Fibroblast of the conjunctiva (primary cell): ENCODE results near the gene CDPF1.

Experiments used
- DNase-seq: peaks from one replicate; pipeline ENCODE4 v3.0.0-alpha.2; 2010; ENCODE audit warnings: low read depth

CDPF1 gene

DNA sequence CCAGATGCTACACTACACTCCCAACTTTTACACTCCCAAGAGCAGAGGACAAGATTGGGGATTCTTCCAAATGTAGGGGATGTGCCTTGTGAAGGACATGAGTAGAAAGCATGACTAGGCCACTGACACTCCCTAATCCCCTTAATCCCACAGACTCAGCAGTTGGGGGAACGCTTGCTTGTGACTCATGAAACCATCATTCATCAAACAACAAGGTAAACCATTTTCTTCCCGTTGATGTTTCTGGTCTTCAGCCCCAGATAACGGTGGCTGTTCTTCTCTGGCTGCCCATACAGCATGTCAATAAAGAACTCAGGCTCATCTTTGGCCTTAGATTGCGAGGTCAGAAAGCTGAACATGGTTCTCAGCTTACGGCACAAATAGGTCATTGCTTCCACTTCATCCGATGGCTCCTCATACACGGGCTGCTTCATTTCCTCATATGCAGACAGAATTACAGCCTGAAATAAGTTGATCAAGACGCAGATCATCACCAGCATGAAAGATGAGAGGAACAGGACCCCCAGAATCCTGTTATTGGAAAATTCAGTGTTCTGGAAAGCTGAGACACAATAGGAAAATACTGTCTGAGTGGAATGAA lies 6.4 kb upstream of the CDPF1 start:
- DNase-seq: no peak

DNA sequence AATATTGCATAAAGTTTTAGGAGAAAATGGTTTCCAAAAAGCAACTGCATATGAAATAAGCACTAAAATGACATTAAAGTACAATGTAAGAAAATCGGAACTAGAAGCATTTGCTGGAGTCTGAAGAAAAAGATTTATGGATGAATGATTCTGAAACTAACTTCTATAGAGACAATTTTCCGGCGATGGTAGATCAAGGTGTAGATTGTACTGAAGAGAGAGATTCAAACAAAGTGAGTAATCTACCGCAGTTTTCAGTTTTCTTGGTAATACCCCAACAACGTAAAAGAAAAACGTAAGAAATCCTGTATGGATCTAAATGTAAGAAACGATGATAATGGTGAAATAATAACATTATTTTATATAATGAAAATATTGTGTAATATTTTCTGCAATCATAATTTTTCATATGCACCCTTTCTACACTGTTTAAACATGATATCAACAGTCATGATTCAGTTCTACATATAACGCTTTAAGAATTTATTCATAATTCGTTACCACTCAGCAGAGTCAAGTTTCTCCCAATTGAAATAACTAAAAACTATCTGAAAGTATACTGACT lies 1.8 kb upstream of the CDPF1 start:
- no peak for DNase-seq

DNA sequence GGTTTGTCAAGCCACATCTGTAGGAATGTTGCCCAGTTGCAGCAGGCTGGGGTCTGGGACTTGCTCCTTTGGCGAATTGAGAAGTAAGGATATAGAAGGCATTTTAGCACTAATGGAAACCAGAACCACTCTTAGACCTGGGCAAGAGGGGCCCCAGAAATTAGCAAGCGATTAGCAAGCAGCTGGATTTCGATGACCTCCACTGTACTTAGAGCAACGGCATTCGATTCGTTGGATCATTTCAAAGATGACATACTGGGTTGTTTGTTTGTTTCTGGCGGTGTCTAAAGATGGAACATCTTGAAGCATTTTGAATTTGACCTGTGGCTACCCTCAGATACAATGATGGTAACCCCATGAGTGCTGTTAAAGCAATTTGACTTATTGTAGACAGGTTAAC lies 1.2 kb upstream of the CDPF1 start:
- no peak for DNase-seq

DNA sequence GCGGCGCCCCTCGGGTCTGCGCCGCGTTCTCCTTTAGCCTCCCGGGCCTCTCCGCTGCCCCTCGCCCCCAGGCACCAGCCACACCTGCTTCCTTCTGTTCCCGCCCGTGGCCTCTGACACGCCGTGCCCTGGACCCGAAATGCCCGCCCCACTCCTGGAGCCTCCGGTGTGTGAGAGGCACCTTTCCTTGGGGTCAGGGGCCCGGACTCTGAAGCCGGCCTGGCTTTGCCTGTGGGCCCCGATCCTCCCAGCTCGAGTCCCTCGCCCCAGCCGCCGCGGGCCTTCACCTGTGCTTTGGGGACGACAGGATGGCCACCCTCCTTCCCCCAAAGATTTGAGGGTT lies 661 bp upstream of the CDPF1 start:
- no peak for DNase-seq

DNA sequence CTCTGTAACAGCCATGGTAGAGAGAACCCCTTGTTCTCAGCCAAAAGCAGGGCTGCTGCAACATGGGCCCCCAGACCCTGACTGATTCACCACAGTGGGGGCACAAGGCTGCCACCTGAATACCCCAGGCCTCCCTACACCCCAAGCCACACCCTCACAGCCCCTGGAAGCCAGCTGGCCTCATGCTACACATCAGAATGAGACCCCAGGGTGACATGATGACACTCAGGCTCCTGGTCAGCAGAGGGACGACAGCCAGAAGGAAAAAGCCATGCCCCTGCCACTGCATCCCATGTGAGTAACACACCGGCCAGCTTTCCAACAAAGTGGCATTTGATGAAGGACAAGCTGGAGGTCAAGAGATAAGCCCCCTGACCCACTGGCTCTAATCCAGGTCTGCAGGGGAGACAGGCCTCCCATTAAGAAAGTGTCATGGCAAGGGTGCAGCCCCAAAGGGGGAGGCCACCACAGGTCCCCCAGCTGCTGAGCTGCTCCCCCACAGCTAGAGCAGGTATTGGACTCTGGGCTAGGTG lies 2.6 kb downstream of the CDPF1 start:
- no peak for DNase-seq

DNA sequence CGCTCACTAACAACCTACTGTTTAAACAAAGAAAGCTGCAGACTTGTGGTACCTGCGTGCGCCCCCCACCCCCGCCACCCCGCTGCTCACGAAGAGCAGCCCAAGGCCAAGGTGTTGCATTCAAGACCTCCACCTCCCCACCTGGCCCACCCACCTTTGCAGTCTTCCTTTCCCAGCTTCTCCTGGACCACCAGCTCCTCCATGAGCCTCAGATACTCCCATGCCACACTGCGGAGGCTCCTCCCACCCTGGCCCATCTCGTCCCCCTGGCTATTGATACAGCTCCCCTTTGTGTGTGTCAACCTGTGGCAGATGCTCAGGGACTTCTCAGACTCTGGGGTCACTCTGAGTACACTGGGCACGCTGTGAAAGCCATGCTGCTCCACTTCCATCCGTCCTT lies 3.9 kb downstream of the CDPF1 start:
- DNase-seq: no peak

DNA sequence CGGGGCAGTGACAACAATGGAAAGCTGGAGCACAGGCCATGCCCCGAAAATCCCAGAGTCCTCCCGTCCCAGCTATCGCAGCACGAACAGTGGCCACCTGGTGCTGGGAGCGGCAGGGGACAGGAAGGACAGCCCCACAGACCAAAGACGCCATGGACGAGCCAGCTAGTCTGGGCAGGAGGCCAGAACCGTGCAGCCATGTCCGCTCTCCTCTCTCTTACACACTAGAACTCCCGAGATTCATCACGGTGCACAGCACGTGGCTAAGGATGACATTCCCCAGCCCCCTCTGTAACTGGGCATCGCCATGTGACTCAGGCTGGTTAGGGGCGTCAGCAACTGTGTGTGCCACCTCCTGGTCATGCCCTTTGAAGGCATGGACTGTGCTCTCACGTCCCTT lies 4.6 kb downstream of the CDPF1 start:
- DNase-seq: no peak

DNA sequence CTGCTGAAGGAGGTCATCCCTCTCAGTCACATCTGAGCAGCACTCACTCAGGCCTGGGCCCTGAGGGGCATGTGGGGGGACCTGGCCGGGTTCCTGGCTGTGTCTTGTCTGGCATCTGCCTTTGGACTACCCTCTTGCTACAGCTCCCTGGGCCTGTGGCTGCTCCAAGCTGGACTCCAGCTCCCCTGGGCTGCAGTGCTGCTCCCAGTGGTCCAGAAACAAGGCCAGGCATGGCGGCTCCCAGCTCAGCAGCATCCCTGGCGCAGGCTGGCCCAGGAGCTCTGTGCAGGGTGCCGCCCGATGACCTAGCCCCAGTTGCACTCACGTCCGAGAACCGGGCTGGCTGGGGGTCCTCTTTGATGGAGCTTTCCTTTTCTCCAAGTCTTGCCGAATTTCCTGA lies 5.3 kb downstream of the CDPF1 start:
- DNase-seq: no peak

DNA sequence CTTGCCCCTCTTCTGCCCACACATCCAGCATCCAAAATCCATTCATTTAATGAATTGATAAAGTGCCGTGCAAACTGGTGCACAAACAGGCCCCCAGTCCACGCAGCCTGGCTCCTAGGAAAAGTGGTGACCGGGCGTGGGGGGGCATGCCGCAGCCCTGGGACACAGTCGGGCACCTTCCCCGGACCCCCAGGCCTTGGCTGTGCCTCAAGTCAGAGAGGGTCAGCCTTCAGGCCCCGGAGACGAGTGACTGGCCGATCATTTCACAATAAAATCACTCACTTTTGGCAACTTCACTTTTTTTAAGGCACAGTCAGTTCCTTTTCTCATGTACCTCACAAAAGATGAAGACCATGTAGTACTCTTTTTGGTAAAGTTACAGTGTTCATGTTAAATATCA lies 8.0 kb downstream of the CDPF1 start:
- no peak for DNase-seq

DNA sequence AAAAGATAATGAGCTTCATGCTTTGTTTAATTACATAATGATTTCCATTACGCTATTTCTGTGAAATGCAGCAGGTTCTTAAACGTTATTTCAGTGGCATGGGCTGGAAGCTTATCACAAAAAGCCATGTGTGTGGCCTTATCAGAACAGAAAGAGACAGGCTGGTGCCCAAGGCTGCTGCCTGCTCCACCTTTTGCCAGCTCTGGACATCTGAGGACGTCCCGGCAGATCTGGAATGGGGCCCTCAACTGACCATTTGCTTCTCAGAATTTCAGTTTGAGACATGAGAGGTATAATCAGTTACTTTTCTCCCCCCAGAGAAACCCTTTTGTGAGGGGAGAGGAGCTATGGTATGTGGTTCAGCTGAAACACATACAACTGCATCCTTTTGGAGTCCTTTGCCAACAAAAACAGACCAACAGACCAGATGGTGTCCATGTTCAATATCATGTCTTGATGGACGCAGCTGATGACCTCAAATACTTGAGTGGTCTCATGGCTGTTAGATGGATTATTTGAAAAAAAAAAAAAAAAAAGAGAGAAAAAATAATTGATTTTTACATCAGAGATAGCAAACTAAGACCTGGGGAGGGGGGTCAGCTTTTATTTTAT lies 8.6 kb downstream of the CDPF1 start:
- DNase-seq: no peak

DNA sequence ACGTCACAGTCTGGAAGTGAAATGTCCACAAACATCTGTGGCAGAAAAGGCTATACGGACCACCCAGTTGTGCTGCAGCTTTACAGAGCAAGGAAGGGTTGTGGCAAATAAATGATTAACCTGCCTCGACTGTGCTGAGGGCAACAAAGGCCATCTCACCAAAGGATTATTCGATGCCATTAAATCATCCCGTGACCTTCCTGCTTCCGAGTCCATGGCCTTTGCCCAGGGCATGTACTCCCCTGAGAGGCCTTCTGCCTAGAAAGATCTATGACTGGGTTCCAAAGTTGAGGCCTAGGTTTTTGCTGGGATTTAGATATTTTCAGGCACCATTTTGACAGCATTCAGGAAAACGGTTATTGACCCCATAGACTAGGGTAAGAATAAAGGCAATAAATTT lies 9.2 kb downstream of the CDPF1 start:
- no peak for DNase-seq

DNA sequence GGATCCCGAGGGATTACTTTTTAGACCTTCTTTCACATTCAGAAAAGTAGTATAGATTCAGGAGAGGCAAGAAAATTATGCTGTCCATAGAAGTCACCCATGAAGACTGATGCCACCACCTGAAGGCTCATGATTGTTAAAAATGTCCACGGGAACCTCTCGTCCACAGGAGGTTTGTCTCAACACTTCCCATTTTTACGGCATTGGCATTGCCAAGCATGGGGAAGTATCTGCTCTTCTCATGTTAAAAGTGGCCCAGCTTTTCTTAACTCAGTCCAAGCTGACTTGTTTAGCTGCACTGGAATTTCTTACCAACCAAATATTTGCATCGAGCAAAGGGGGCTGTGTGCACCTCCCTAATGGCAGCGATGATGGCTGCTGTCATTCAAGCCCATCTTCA lies 9.6 kb downstream of the CDPF1 start:
- no peak for DNase-seq

DNA sequence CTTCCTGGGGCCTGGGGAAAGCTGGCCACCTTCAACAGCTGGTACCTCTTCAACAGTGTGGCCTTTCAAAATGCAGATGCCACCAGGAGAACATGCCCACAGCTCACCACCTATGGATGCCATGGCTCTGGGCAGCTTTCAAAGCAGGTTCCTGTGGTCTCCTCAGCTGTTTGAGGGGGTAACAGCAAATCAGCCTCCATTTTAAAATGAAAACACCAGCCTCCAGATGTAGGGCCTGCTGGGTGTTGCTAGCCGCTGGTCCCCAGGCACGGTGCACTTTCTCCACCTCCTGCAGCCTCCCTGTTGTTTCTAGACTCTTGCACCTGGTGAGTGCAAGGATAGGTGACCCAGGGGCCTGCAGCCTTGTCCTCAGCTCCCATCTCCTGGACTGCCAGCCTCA lies 10.0 kb downstream of the CDPF1 start:
- no peak for DNase-seq

DNA sequence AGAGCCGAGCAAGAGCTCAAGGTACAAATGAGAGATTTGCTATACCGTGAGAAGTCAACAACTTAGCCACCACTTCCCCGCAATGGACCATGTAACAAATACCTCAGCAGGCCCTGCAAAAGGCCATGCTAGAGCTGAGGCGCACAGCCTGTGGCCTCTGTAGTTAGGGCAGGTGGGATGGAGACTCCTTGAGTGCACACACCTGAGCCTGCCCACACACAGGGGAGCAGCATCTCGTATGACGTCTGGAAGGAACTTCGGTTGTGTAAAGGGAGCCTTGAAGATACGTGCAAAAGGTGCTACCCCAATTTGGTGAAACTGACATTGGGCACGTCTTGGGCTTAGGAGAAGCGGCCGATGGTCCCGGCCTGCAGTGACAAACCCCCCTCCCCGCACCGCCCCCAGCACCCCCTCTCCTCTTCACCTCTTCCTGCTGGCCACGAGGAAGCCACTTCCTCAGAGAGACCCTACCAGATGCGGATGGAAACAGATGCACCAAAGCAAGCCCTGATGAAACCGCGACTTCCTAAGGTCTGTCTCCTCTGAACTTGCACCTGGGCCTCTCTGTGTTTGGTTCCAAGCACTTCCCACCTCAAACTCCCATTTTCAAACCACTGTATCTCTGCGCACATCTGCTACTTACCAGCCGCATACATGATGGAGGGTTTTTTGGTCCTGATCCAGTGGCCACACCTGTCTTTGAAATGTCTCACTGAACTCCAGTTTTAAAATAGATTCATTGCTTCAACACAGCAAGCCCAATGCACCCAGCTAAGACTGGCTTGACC lies 10.6 kb downstream of the CDPF1 start:
- no peak for DNase-seq

DNA sequence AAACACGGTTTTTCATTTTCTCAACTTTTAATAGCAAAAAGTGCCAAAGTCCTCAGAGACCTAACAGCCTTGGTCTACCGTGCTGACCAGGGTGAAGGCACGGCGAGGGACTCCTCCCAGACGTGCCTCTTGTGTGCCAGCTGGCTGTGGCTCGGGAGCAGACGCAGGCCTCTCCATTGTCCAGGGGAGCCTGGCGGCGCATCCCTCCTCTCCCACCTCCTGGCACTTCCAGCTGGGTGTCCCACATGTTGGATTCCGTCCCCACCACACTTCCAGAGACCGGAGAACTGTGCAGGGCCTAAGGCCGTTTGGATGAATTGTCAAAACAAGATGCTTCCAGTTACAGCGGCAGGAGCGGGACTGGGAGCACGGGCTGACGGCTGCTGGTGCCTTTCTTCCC lies 11.6 kb downstream of the CDPF1 start:
- DNase-seq: no peak

DNA sequence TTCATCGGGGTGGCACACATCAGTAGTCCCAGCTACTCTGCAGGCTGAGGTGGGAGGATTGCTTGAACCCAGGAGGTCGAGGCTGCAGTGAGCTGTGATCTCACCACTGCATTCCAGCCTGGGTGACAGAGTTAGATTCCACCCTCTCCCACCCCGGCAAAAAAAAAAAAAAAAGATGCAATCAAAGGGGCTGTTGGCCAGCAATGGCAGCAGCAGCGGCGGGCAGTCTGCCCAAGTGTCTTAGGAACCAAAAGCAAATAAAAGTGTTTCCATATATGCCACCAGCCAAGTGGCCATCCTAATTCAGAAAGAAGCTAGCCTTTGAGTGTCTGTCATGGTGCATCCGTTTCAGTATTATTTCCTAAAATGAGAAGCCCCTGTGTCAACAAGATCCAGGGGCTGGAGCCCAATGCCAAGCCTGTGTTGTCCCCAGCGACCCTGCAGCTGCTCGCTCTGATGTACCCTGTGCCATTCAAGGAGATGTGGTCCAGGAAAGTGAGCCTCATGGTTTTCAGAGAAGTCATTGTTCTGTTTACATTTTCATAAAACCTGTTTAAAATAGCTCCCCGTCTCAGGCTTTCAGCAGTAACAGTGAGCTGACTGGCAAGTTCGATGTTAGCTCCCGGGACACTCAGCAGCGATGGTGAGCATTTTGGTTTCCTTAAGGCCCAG lies 12.5 kb downstream of the CDPF1 start:
- no peak for DNase-seq

DNA sequence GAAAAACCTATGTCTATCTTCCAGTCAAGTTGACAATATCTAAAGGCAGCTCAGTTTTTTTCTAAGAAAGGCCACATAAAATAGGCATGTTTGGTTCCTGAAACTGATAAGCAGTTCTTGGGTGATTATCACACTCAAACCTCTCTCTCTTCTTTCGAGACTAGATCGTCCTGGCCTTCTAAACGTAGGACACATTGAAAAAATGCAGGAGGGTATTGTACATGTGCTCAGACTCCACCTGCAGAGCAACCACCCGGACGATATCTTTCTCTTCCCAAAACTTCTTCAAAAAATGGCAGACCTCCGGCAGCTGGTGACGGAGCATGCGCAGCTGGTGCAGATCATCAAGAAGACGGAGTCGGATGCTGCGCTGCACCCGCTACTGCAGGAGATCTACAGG lies 15.1 kb downstream of the CDPF1 start:
- no peak for DNase-seq

DNA sequence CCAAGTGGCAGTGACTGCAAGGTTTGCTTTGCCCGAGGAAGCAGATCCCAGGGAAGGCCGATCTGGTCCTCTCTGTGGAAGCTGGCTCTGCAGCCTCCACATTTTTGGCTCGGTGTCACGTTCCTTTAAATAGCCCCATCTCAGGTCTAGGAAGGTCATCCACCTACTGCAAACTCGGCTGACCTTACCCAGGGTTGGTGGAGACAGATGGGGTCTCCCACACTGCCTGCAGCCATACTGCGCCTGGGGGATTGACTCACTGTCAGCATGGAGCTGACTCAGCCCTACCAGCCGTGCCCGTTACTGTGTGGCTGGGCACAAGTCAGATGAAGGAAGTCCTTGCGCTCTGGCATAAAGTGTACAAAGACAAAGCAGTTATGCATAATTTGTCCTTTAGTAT lies 16.9 kb downstream of the CDPF1 start:
- no peak for DNase-seq

DNA sequence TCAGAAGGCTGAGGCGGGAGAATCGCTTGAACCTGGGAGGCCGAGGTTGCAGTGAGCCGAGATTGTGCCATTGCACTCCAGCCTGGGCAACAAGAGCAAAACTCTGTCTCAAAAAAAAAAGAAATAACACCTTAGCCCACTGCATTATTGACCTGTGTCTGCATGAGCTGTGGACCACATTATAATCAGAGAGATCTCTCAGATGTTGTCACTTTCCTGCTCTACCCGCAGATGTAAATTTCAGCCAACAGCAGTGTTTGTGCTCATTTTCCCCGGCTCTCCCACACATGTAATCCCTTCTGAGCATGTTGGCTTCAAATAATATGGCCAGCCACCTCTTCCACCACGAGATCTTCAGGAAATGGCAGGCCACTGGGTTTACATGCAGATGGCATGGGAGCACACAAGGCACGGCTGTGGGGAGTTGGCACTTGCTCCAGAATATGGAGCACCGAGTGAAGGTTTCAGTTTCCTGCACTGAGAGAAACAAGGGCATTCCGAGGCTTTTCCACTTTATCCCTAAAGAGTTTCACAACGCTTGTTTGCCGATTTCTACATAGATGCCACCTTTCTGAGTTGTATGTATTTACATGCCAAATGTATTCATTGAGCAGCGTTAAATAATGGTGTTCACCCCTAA lies 19.7 kb downstream of the CDPF1 start:
- DNase-seq: no peak

DNA sequence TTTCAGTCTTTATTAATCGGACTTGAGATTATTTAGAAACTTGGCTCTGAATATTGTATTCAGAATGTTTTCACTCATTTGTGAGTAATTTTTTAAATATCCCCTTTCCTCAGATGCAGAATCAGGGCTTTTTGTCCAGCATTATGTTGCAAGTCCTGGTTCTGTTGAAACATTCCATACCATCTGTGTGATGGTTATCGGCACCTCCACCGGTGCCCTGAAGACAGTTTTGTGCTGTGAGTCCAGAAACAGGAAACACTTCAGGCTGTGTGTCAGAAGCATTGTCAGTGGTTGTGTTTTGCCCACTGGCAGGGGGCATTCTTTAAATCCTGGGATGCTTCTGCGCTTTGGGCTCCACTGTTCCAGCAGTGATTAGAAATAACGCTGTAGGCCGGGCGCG lies 20.4 kb downstream of the CDPF1 start:
- no peak for DNase-seq

DNA sequence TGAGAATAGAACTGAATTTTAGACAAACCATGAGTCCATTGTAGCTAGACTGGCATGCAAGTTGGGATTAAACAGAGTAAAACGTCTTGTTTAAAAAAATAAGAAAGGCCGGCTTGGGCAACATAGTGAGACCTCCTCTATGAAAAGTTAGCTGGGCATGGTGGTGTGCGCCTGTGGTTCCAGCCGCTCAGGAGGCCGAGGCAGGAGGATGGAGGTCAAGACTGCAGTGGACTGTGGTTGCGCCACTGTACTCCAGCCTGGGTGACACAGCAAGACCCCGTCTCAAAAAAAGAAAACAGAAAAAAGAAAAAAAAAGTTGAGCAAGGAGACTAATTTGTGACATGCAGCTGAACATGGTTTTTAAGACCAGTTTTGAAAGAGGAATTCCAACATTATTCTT lies 23.5 kb downstream of the CDPF1 start:
- DNase-seq: no peak

DNA sequence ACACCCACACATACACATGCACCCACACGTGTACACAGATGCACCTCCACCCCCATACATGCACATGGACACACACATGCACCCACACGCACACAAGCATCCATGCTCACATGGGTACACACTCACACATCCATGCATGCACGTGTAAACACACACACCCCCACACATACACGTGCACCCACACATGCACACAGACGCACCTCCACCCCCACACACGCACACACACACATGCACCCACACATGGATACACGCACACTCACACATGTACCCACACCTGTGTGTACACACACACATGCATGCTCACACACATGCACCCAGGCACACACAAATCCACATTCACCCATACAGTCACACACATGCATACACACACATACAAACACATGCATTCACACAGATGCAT lies 24.5 kb downstream of the CDPF1 start:
- DNase-seq: no peak
